NAMALWA (cell line): ENCODE data around the gene BMP4.

ENCODE experiments used
- DNase-seq: peaks from one replicate; pipeline ENCODE4 v3.0.0-alpha.2; 2015; ENCODE audit warnings: low spot score

The BMP4 gene

GRCh38 chr14:53946071-53946403, 10.6 kb downstream of the BMP4 start:
- no peak for DNase-seq

- DNase-seq: no peak
These were observed 12.9 kb downstream of the BMP4 start for GRCh38 chr14:53943751-53944083.

GRCh38 chr14:53942970-53943750, 13.5 kb downstream of the BMP4 start:
- no peak for DNase-seq

- no peak for DNase-seq
These were observed 18.3 kb downstream of the BMP4 start for GRCh38 chr14:53938136-53938837.

GRCh38 chr14:53934778-53935414, 21.7 kb downstream of the BMP4 start:
- DNase-seq: no peak

- no peak for DNase-seq
These were observed 23.7 kb downstream of the BMP4 start for GRCh38 chr14:53932966-53933365.

- peak; percentile 3 for DNase-seq
These were observed 26.5 kb downstream of the BMP4 start for GRCh38 chr14:53929871-53930715.

GRCh38 chr14:53927171-53927570, 29.5 kb downstream of the BMP4 start:
- no peak for DNase-seq

GRCh38 chr14:53925201-53925766, 31.3 kb downstream of the BMP4 start:
- DNase-seq: no peak

- DNase-seq: no peak
These were observed 31.9 kb downstream of the BMP4 start for GRCh38 chr14:53924753-53925152.

GRCh38 chr14:53921027-53921426, 35.6 kb downstream of the BMP4 start:
- DNase-seq: no peak

GRCh38 chr14:53916239-53916638, 40.4 kb downstream of the BMP4 start:
- no peak for DNase-seq

GRCh38 chr14:53915364-53916014, 41.1 kb downstream of the BMP4 start:
- DNase-seq: no peak

GRCh38 chr14:53912021-53912420, 44.6 kb downstream of the BMP4 start:
- DNase-seq: no peak

- DNase-seq: no peak
These were observed 48.2 kb downstream of the BMP4 start for GRCh38 chr14:53908416-53908815.

- DNase-seq: no peak
These were observed 54.3 kb downstream of the BMP4 start for GRCh38 chr14:53902307-53902706.

GRCh38 chr14:53900499-53900898, 56.1 kb downstream of the BMP4 start:
- no peak for DNase-seq
